ENCODE measurements around the gene COX7B. TPM values are rescaled to one million over a fixed set of nuclear protein-coding genes. Genes with fewer than 3 reads are reported as not detected.

The COX7B gene
- 363 and 399 TPM in 2 replicates for total RNA-seq

GRCh38 chrX:77899081-77899828 is at the start of gene COX7B:
Gene COX7B (plus strand): TSS chrX:77899468. CDS start chrX:77899554, 86 bp downstream.

GRCh38 chrX:77894921-77895886 is 4.1 kb upstream of the COX7B start, which contains the start of gene MAGT1:
Gene MAGT1 (minus strand): TSS chrX:77895435. CDS start chrX:77895410, 25 bp downstream.

GRCh38 chrX:77910108-77910840 is 11.0 kb downstream of the COX7B start, which contains the start of gene ATP7A:
Gene ATP7A (plus strand): TSS chrX:77910693. CDS start chrX:77971642, 60,949 bp downstream.

Other genes starting within 250 kb of the COX7B start
- 37.3 and 62.6 TPM in 2 replicates for gene ATRX, start 113.3 kb upstream of the COX7B start, total RNA-seq
- gene MAGT1, start 4.0 kb upstream of the COX7B start, total RNA-seq: 47.1 and 72.7 TPM in 2 replicates
- gene ATP7A, start 11.2 kb downstream of the COX7B start, total RNA-seq: 6.7 and 6.9 TPM in 2 replicates
- not detected in 2 replicates for gene PGAM4, start 70.2 kb downstream of the COX7B start, total RNA-seq
- 391 and 407 TPM in 2 replicates for gene PGK1, start 204.8 kb downstream of the COX7B start, total RNA-seq
- 9.9 and 14.8 TPM in 2 replicates for gene TAF9B, start 240.2 kb downstream of the COX7B start, total RNA-seq

Measured in cardiac ventricle fibroblast (primary cell).